Uterus (tissue), 2 donors: ENCODE results near the gene UNC13A.

Experiments used
- POLR2A ChIP-seq, 2 donors: fragments of 450-650 bp; IDR thresholded peaks; one replicate each; pipeline ENCODE4 v1.6.1; 2016; ENCODE audit warnings: antibody characterized with exemption in 2 of 2, mild to moderate bottlenecking in 1 of 2, moderate library complexity in 1 of 2
- TF ChIP-seq, protein P1 (sequence below), 4 experiments: fragments of 200-600 bp in 2 of 4; fragments of 450-650 bp in 2 of 4; sonication (generic) in 2 of 4; IDR thresholded peaks; one replicate each; pipeline ENCODE4 v1.5.1; 2016 to 2019; ENCODE audit warnings: antibody characterized with exemption in 4 of 4, mild to moderate bottlenecking in 2 of 4, moderate library complexity in 1 of 4

DNA sequence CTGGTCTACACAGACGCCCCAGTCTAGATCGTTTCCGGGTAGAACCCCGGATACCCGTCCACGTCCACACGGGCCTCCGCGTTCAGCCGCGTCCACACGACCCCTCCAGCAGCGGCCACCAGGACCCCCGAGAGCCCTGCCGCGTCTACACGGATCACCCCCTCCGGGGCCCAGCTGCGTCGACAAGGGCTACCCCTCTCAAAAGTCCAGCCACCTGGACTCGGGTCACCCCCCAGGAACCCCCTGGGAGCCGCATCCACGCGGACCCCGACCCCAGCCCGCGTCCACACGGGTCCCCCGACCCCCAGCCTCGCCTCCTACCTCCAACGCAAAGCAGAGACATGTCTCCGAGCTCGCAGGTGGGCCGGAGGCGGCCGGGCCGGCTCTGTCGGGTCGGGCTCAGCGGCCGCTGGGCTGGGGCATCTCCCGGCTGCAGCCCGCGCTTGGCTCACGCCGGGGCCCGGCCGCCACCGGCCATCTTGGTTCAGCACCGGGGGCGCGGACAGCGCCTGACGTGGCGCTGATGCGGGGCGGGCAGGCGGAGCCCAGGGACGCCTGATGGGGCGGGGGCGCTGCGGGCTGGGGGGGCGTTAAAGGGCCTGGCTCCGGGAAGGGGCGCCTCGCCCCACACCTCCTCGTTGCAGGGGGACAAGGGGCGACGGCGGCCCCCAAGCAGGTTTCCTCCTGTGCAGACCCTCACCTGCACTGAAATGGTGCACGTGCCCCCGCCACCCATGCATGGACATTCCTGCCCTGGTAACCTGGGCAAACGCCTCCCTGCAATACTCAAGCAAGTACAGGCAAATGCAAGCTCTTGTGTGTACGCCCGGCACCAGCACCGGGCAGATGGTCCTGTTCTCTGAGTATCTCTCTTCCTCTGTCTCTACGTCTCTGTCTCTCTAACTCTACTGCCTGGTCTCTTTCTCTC, at the start of gene UNC13A:
- TF ChIP-seq, protein P1, sequence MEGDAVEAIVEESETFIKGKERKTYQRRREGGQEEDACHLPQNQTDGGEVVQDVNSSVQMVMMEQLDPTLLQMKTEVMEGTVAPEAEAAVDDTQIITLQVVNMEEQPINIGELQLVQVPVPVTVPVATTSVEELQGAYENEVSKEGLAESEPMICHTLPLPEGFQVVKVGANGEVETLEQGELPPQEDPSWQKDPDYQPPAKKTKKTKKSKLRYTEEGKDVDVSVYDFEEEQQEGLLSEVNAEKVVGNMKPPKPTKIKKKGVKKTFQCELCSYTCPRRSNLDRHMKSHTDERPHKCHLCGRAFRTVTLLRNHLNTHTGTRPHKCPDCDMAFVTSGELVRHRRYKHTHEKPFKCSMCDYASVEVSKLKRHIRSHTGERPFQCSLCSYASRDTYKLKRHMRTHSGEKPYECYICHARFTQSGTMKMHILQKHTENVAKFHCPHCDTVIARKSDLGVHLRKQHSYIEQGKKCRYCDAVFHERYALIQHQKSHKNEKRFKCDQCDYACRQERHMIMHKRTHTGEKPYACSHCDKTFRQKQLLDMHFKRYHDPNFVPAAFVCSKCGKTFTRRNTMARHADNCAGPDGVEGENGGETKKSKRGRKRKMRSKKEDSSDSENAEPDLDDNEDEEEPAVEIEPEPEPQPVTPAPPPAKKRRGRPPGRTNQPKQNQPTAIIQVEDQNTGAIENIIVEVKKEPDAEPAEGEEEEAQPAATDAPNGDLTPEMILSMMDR (IDR thresholded peaks at IDR 0.05) = no peak
- no peak for TF ChIP-seq POLR2A (IDR thresholded peaks at IDR 0.05)
